ENCODE measurements around the gene CACNA1B.

GRCh38 chr9:138043411-138044345, 166.1 kb downstream of the CACNA1B start:
- TF ChIP-seq CTCF (conservative IDR thresholded peaks at IDR 0.05; ENCODE audit: low read depth, low read length) (no peak), USF2 (IDR thresholded peaks at IDR 0.05; ENCODE audit: low read depth, low read length) (no peak), ELK1 (IDR thresholded peaks at IDR 0.05; ENCODE audit: borderline replicate concordance, low read depth, low read length) (no peak), POLR2A (IDR thresholded peaks at IDR 0.05; ENCODE audit: low read depth, low read length) (no peak), MXI1 (IDR thresholded peaks at IDR 0.05; ENCODE audit: borderline replicate concordance, low read depth, low read length) (no peak)

All from IMR-90 (cell line).